GM12873 (cell line): ENCODE results near the gene LAMA1.

Experiments used
- TF ChIP-seq, protein P1 (sequence below): IDR thresholded peaks from 2 replicates; pipeline ENCODE4 v1.5.1; 2012; ENCODE audit warnings: low read depth, mild to moderate bottlenecking, moderate library complexity, low read length, control low read depth; ENCODE audit not compliant: insufficient read depth; ENCODE audit errors: missing control alignments

LAMA1 gene

DNA sequence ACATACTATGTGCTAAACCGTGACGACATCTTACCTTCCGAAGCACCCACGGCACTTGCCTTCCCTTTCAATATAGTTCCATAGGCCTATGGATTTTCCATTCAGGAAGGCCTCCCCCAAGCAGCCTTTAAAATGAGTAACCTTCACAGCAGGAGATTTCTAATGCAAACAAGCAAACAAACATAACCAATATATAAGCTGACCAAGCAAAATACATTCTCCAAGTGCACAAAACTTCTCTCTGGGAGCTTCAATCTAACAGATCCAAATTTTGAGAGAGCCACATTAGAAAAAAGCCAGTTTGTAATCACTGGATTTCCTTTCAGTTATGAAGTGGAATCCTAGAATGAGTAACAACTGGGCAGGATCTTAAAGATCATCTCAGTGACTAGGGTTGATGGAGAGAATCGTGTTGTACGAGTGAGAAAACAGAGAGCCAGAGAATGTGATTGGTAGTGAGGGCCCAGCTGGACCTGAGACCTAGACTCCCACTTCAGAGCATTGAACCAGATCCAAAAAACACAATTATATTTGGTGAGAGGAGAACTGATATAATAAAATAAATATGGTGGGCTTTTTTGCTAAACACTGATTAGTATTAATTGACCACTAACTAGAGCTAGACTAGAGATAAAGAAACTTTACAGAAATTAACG is 145.6 kb downstream of the LAMA1 start:
- TF ChIP-seq, protein P1, sequence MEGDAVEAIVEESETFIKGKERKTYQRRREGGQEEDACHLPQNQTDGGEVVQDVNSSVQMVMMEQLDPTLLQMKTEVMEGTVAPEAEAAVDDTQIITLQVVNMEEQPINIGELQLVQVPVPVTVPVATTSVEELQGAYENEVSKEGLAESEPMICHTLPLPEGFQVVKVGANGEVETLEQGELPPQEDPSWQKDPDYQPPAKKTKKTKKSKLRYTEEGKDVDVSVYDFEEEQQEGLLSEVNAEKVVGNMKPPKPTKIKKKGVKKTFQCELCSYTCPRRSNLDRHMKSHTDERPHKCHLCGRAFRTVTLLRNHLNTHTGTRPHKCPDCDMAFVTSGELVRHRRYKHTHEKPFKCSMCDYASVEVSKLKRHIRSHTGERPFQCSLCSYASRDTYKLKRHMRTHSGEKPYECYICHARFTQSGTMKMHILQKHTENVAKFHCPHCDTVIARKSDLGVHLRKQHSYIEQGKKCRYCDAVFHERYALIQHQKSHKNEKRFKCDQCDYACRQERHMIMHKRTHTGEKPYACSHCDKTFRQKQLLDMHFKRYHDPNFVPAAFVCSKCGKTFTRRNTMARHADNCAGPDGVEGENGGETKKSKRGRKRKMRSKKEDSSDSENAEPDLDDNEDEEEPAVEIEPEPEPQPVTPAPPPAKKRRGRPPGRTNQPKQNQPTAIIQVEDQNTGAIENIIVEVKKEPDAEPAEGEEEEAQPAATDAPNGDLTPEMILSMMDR: no peak

DNA sequence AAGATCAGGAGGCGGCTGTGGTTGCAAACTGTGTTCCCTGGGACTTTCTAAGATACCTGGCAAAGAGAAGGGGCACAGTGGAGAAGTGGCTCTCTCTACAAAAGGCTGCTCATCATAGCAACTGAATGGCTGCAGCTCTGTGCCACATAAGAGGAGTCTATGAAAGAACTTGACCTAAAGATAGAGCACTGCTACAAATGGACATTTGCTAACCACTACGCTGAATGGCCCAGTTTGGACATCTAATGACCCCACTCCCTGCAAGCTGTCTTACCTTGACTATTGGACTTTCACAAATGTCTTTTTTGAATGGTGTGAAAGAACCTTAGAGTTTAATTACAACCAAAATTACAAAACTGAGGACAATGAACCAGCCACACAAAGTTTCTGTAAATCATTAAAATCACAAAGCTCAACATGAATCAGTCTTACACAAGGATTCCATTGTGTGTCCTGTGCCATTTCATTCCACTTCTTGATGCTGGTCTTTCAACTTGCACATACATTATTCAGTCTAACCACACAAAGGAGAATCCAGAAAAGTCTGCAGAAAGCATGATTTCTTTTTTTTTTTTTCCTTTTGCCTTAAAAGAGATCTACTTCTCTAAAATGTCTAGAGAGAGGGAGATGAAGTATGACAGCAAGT is 154.0 kb downstream of the LAMA1 start:
- TF ChIP-seq, protein P1: no peak

DNA sequence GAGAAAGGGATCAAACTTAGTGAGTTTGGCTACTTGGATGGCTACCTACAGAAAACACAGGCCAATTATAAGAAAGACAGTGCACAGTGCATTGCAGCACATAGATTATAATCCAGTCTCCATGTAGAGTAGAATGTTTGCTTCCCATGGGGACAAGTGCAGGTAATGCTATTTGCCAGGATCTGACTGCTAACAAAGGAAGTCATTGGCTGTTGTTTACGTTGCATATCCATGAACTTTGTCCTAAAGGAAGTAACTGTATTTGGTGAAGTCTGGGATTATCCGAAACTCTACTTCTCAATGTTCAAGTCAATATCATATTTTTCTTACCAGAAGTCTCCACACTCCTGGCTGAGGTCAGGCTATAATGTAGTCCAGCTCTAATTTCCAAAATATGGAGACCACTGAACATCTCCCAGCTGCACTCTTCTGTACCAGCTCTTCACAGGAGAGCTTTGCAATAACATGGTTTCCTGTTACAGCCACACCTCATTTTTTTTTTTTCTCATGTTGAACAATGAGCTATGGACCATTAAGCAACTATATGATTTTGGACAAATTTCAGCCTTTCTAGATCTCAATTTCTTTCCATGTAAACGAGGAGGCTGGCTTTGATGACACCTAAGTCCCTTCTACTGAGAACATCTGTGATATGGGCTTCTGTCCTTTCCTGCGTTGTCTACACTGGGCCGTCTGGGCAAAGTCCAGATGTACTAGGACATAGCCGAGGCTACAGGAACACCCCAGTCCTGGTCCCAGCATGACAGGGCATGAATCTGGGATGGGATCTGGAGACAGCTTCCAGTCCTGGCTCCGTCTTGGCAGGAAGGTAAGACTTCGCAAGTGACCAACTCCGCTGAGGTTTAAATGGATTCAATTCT is 154.8 kb downstream of the LAMA1 start:
- TF ChIP-seq, protein P1: no peak

DNA sequence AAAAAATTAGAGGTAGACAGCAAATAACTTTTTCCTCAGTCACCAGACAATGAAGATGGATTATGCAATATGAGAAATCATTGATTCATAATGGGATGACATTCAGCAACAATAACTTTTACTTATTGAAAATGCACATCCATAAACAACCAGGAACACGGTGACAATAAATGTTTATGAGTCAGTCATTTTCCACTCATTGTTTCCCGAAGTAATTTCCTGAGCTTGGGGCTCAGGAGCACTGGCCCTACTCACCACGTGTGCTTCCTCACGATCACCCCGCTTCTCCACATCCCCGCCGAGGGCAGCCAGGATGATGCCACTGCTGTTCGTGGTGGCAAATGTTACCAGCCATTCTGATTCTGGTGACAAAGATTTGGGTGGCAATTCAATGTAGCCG is 156.3 kb downstream of the LAMA1 start:
- TF ChIP-seq, protein P1: no peak

DNA sequence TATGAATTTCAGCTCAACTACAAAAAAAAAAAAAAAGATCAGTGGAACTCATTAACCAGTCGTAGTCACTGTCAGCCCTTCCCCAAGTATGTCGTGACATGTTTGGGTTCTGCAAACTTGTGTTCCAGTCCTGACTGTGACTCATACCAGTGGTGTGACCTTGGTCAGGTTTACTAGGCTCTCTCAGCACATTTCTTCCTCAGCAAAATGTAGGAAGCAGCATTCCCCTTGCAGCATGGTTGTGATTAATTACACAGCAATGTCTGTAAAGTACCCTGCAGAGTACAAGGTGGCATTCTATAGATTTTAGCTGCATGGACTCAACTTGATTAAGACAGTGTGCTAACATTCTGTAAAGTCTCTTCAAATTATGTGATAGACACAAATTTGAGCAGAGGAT is 156.9 kb downstream of the LAMA1 start:
- TF ChIP-seq, protein P1: no peak

DNA sequence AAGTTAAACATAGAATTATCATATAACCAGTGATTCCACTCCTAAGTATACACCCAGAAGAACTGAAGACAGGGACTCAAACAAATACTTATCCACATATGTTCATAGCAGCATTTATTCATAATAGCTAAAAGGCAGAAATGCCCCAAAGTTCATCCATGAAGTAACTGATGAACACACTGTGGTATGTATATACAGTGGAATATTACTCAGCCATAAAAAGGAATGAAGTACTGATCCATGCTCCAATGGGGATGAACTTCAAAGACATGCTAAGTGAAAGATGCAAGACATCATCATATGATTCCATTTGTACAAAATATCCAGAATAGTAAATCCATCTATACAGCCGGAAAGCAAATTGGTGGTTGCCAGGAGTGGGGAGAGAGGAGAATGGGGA is 157.5 kb downstream of the LAMA1 start:
- TF ChIP-seq, protein P1: no peak

DNA sequence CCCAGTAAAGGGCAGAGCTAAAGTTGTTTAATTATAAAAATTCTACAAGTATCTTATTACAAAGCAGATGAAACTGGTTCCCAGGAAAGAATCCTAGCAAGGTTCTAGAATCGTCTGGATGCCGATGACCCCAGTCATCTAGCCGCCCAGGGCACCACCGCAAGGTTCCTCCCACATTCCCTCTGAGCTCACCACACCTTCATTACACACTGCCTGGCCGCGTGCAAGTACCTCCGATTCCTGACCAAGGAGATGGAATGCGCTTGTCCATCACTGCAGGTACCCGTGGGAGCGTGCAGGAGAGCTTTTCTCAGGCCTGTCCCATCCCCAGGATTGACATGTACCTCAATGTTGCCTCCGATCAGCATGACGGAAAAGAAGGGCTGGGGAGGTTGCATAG is 158.5 kb downstream of the LAMA1 start:
- TF ChIP-seq, protein P1: no peak
